Neuronal stem cell (in vitro differentiated cells): ENCODE data around the gene TIMM50.

Experiments used
- DNase-seq: peaks from one replicate; pipeline ENCODE4 v3.0.0-alpha.2; 2013; ENCODE audit warnings: low spot score
- H2AFZ ChIP-seq: one replicate; pipeline ENCODE4 v1.6.1; 2013; ENCODE audit warnings: mild to moderate bottlenecking, low read length, inconsistent platforms
- H2AK5ac ChIP-seq: 2 replicates; pipeline ENCODE4 v1.6.1; 2013; ENCODE audit warnings: low read depth, mild to moderate bottlenecking, inconsistent platforms, low read length, moderate library complexity, mixed read lengths
- H2BK120ac ChIP-seq: 2 replicates; pipeline ENCODE4 v1.6.1; 2013; ENCODE audit warnings: low read depth, mild to moderate bottlenecking, inconsistent platforms, low read length, moderate library complexity, mixed read lengths
- H2BK12ac ChIP-seq: one replicate; pipeline ENCODE4 v1.6.1; 2013; ENCODE audit warnings: low read length, inconsistent platforms
- H2BK15ac ChIP-seq: 2 replicates; pipeline ENCODE4 v1.6.1; 2013; ENCODE audit warnings: mild to moderate bottlenecking, low read length, inconsistent platforms, mixed read lengths
- H2BK5ac ChIP-seq: one replicate; pipeline ENCODE4 v1.6.1; 2013; ENCODE audit warnings: inconsistent platforms, mild to moderate bottlenecking, low read length, moderate library complexity
- H3K14ac ChIP-seq: one replicate; pipeline ENCODE4 v1.6.1; 2013; ENCODE audit warnings: low read length, inconsistent platforms
- H3K18ac ChIP-seq: 2 replicates; pipeline ENCODE4 v1.6.1; 2013; ENCODE audit warnings: low read length, inconsistent platforms
- H3K23ac ChIP-seq: 2 replicates; pipeline ENCODE4 v1.6.1; 2013; ENCODE audit warnings: low read depth, mild to moderate bottlenecking, mixed read lengths, low read length, inconsistent platforms; ENCODE audit not compliant: poor library complexity
- H3K27ac ChIP-seq: replicated peaks from 3 replicates; pipeline ENCODE4 v1.5.1; 2013; ENCODE audit warnings: low read length, inconsistent platforms
- H3K27me3 ChIP-seq, 3 experiments: 2 replicates each; pipeline ENCODE4 v1.6.1; 2013; ENCODE audit warnings: low read length in 3 of 3, mild to moderate bottlenecking in 2 of 3, inconsistent platforms in 1 of 3, low read depth in 1 of 3, mixed read lengths in 1 of 3, moderate library complexity in 1 of 3; ENCODE audit not compliant: control insufficient read depth in 3 of 3, insufficient read depth in 3 of 3
- H3K36me3 ChIP-seq, 2 donors: replicated peaks in 1 of 2; 2 replicates each; pipeline ENCODE4 v1.6.1; 2013; ENCODE audit warnings: low read length in 2 of 2; ENCODE audit not compliant: control insufficient read depth in 2 of 2, insufficient read depth in 2 of 2
- H3K4ac ChIP-seq: 2 replicates; pipeline ENCODE4 v1.6.1; 2013; ENCODE audit warnings: inconsistent platforms, mild to moderate bottlenecking, low read length, moderate library complexity
- H3K4me1 ChIP-seq, 2 donors: 1 replicate in 1 of 2; 2 replicates in 1 of 2; pipeline ENCODE4 v1.6.1; 2013; ENCODE audit warnings: low read length in 2 of 2, low read depth in 1 of 2; ENCODE audit not compliant: control insufficient read depth in 2 of 2, insufficient read depth in 1 of 2
- H3K4me2 ChIP-seq: one replicate; pipeline ENCODE4 v1.6.1; 2013; ENCODE audit warnings: mild to moderate bottlenecking, low read length, inconsistent platforms; ENCODE audit not compliant: insufficient read depth, poor library complexity, severe bottlenecking
- H3K4me3 ChIP-seq, 2 donors: 2 replicates each; pipeline ENCODE4 v1.5.1; 2013; ENCODE audit warnings: low read length in 2 of 2, mild to moderate bottlenecking in 2 of 2, inconsistent platforms in 1 of 2, moderate library complexity in 1 of 2
- H3K79me1 ChIP-seq: one replicate; pipeline ENCODE4 v1.6.1; 2013; ENCODE audit warnings: low read depth, mild to moderate bottlenecking, inconsistent platforms, low read length, moderate library complexity
- H3K9ac ChIP-seq: one replicate; pipeline ENCODE4 v1.6.1; 2013; ENCODE audit warnings: mild to moderate bottlenecking, low read depth, low read length, inconsistent platforms; ENCODE audit not compliant: poor library complexity
- H3K9me3 ChIP-seq, 2 donors: replicated peaks in 1 of 2; 2 replicates each; pipeline versions ENCODE3 to v1.6.1; 2013; ENCODE audit warnings: low read length in 2 of 2, mild to moderate bottlenecking in 2 of 2, inconsistent platforms in 1 of 2, low read depth in 1 of 2, mixed read lengths in 1 of 2, moderate library complexity in 1 of 2; ENCODE audit not compliant: control insufficient read depth in 2 of 2, insufficient read depth in 1 of 2
- H4K8ac ChIP-seq: one replicate; pipeline ENCODE4 v1.6.1; 2013; ENCODE audit warnings: low read depth, mild to moderate bottlenecking, inconsistent platforms, low read length, moderate library complexity
- H4K91ac ChIP-seq: one replicate; pipeline ENCODE4 v1.6.1; 2013; ENCODE audit warnings: low read length, low read depth, mild to moderate bottlenecking, inconsistent platforms; ENCODE audit not compliant: poor library complexity
- WGBS, 2 donors: extraction: QIAGEN DNeasy Blood & Tissue Kit; methylation state at CpG; one replicate each; pipeline ENCODE4 v1.1.7; 2013; ENCODE audit warnings: missing lambda C conversion rate in 2 of 2, mixed read lengths in 1 of 2; ENCODE audit not compliant: insufficient read length in 2 of 2, insufficient replicate concordance in 1 of 2; ENCODE audit errors: extremely low coverage in 2 of 2; 5-methylcytosine and 5-hydroxymethylcytosine counted together

TIMM50 gene

DNA sequence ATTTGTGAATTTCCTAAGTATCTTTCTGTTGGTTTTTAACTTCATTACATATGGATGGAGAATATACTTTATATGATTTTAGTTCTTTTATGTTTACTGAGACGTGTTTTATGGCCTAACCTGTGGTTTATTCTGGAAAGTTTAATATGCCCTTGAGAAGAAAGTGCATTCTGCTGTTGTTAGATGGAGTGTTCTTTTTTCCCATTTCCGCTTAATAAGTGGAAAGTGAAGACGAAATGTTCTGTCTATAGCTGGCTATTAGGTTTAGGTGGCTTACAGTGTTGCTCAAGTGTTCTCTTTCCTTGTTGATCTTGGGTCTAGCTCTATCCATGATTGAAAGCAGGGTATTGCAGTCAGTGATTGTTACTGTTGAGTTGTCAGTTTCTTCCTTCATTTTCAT lies 17.2 kb upstream of the TIMM50 start:
- Histone ChIP-seq H2BK120ac (no peak overlapping the region), H3K23ac (no peak overlapping the region), H3K79me1 (no peaks in the 10 kb centered on the region), H2AFZ (no peak overlapping the region), H4K91ac (no peak overlapping the region), H3K18ac (no peak overlapping the region), H3K14ac (no peak overlapping the region), H3K4ac (no peak overlapping the region), H3K9me3 (no peaks in the 10 kb centered on the region), H3K4me3 (no peak overlapping the region), H3K27me3 (no peaks in the 10 kb centered on the region), H3K36me3 (peaks cover 50 to 88% of the 10 kb centered on the region in 2 donors), H2BK12ac (no peak overlapping the region), H3K4me1 (no peaks in the 10 kb centered on the region), H3K4me2 (no peak overlapping the region), H2AK5ac (no peak overlapping the region), H2BK15ac (no peak overlapping the region), H3K27ac (no peak overlapping the region), H2BK5ac (no peak overlapping the region), H4K8ac (no peak overlapping the region), H3K9ac (no peak overlapping the region)
- no peak for DNase-seq
- no CpG with 5 or more reads among the region's 3 CpGs for WGBS, 2 donors

DNA sequence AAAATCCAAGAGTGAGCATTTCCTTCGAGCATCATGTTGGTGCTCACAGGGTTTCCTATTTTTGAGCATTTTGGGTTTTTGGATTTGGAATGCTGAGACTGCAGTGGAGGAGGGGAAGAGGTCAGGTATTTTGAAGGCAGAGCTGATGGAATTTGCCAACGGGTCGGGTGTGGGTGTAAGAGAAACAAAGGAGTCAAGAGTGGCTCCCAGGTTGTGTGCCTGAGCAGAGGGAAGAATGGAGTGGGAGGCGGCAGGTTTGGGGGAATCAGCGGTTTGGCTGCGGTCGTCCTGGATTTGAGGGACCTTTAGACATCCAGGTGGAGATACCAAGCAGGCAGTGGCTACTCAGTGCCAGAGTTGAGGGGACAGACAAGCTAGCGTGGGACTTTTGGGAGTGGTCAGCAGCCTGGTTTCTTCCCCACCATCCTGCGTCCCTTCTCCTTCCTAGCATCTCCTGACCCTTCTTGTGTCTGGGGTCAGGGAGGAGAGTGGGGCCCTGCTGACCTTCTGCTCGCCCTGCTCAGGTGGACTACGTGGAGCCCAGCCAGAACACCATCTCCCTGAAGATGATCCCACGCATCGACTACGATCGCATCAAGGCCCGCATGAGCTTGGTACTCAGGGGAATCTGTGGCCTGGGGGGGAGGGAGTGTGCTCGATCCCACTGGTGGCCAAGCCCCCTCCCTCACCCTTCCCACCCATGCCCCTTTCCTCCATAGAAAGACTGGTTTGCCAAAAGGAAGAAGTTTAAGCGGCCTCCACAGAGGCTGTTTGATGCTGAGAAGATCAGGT lies 14.5 kb upstream of the TIMM50 start:
- WGBS, 2 donors: no CpG with 5 or more reads among the region's 18 CpGs
- Histone ChIP-seq H3K36me3 (peaks cover 50 to 88% of the 10 kb centered on the region in 2 donors), H3K14ac (no peak overlapping the region), H3K4ac (no peak overlapping the region), H3K4me2 (no peak overlapping the region), H3K4me3 (no peak overlapping the region), H4K91ac (no peak overlapping the region), H3K4me1 (no peaks in the 10 kb centered on the region), H3K27me3 (no peaks in the 10 kb centered on the region), H3K79me1 (no peaks in the 10 kb centered on the region), H3K27ac (no peak overlapping the region), H3K23ac (no peak overlapping the region), H2BK120ac (no peak overlapping the region), H2BK15ac (no peak overlapping the region), H3K9me3 (no peaks in the 10 kb centered on the region), H2BK12ac (no peak overlapping the region), H2AK5ac (no peak overlapping the region), H3K9ac (peak overlapping the region; percentile 35), H4K8ac (no peak overlapping the region), H3K18ac (no peak overlapping the region), H2AFZ (no peak overlapping the region), H2BK5ac (no peak overlapping the region)
- no peak for DNase-seq

DNA sequence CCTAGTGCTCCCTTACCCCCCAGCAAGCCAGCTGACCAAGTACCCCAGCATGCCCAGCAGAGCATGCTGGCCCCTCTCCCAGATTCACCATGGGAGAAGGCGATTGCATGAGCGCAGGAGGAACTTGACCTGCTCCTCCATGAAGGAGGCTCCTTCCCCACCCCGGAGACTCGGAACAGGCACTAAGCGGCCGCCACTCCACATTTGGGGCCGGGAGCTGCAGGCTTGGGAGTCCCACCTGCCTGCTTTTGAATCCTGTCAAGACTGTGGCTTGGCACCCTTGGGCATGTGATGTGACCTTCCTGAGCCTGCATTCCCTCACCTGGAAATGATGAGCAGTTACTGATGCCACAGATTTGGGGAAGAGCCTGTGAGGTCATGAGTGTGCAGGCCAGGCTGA lies 12.7 kb upstream of the TIMM50 start:
- Histone ChIP-seq H2BK120ac (no peak overlapping the region), H3K9ac (no peak overlapping the region), H3K4me3 (no peak overlapping the region), H4K91ac (no peak overlapping the region), H3K4ac (no peak overlapping the region), H3K27ac (no peak overlapping the region), H3K36me3 (peaks cover 67 to 98% of the 10 kb centered on the region in 2 donors), H3K79me1 (peaks cover 4% of the 10 kb centered on the region), H3K18ac (no peak overlapping the region), H3K14ac (no peak overlapping the region), H3K9me3 (no peaks in the 10 kb centered on the region), H3K4me2 (no peak overlapping the region), H2BK15ac (no peak overlapping the region), H3K23ac (no peak overlapping the region), H2BK12ac (no peak overlapping the region), H2AFZ (no peak overlapping the region), H3K4me1 (no peaks in the 10 kb centered on the region), H3K27me3 (no peaks in the 10 kb centered on the region), H4K8ac (no peak overlapping the region), H2AK5ac (no peak overlapping the region), H2BK5ac (no peak overlapping the region)
- WGBS, 2 donors: no CpG with 5 or more reads among the region's 7 CpGs
- DNase-seq: no peak

DNA sequence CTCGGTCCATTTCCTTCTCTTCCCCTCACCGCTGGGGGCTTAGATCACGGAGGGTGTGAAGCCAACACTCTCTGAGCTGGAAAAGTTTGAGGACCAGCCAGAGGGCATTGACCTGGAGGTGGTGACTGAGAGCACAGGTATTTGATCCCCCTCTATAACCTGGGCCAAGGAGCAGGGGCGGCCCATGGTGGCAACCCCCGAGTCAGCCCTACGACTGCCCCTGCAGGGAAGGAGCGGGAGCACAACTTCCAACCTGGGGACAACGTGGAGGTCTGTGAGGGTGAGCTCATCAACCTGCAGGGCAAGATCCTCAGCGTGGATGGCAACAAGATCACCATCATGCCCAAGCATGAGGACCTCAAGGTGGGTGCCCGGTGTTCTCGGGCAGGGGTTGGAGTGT lies 11.6 kb upstream of the TIMM50 start:
- Histone ChIP-seq H2BK12ac (no peak overlapping the region), H3K23ac (no peak overlapping the region), H3K4ac (no peak overlapping the region), H3K4me3 (no peak overlapping the region), H2BK120ac (no peak overlapping the region), H3K18ac (no peak overlapping the region), H3K9ac (no peak overlapping the region), H3K4me1 (no peaks in the 10 kb centered on the region), H2BK5ac (no peak overlapping the region), H2AFZ (no peak overlapping the region), H3K27me3 (no peaks in the 10 kb centered on the region), H4K91ac (no peak overlapping the region), H4K8ac (no peak overlapping the region), H3K14ac (no peak overlapping the region), H2AK5ac (no peak overlapping the region), H2BK15ac (no peak overlapping the region), H3K9me3 (no peaks in the 10 kb centered on the region), H3K36me3 (peaks cover 77 to 98% of the 10 kb centered on the region in 2 donors), H3K4me2 (no peak overlapping the region), H3K27ac (no peak overlapping the region), H3K79me1 (peaks cover 4% of the 10 kb centered on the region)
- no CpG with 5 or more reads among the region's 11 CpGs for WGBS, 2 donors
- DNase-seq: no peak
